Fibroblast of lung (primary cell): ENCODE results near the gene SLC6A4.

Experiments
- CTCF ChIP-seq, 2 donors: IDR thresholded peaks in 1 of 2; conservative IDR thresholded peaks in 1 of 2; 1 replicate in 1 of 2; 2 replicates in 1 of 2; pipeline ENCODE4 v1.5.1; 2011 to 2012; ENCODE audit warnings: low read length in 2 of 2, control low read depth in 1 of 2, inconsistent platforms in 1 of 2, low read depth in 1 of 2, mild to moderate bottlenecking in 1 of 2
- EZH2 ChIP-seq: IDR thresholded peaks from 2 replicates; pipeline ENCODE4 v1.5.1; 2012; ENCODE audit warnings: low read length, control low read depth, mild to moderate bottlenecking; ENCODE audit errors: missing control alignments

- no peak for TF ChIP-seq CTCF (conservative IDR thresholded peaks at IDR 0.05 in 1 of 2, IDR thresholded peaks at IDR 0.05 in 1 of 2; ENCODE audit: low read depth in 1 of 2, low read length in 2 of 2)
- no peak for TF ChIP-seq EZH2
Measured at GRCh38 chr17:30221346-30221745, 14.2 kb downstream of the SLC6A4 start.
